HEK293 (cell line): ENCODE data around the gene CCDC88C.

Experiments
- CTCF ChIA-PET: fragments of 350-600 bp; formaldehyde crosslinking; extraction: SDS; loops from one replicate; lab custom pipeline; 2021; ENCODE audit warnings: antibody characterized with exemption; lab: Yijun Ruan, JAX
- POLR2A ChIA-PET: fragments of 300-600 bp; formaldehyde crosslinking; extraction: SDS; loops from one replicate; lab custom pipeline; 2020; ENCODE audit warnings: antibody characterized with exemption, inconsistent platforms; lab: Yijun Ruan, JAX
- H3K27ac ChIP-seq: fragments of 200-500 bp; sonication (Bioruptor generic); 2 replicates; pipeline ENCODE4 v1.5.1; 2014; ENCODE audit warnings: low read depth, low read length, control low read depth, inconsistent platforms; ENCODE audit errors: extremely low read depth
- H3K36me3 ChIP-seq, 2 experiments: fragments of 200-500 bp in 1 of 2; sonication (Bioruptor generic) in 1 of 2; 1 replicate in 1 of 2; 2 replicates in 1 of 2; pipeline ENCODE4 v1.5.1; 2014 to 2017; ENCODE audit warnings: inconsistent platforms in 2 of 2, low read length in 2 of 2; ENCODE audit not compliant: control insufficient read depth in 2 of 2, insufficient read depth in 1 of 2
- H3K4me1 ChIP-seq: fragments of 200-500 bp; sonication (Bioruptor generic); 2 replicates; pipeline ENCODE4 v1.5.1; 2014; ENCODE audit warnings: mild to moderate bottlenecking, low read length, inconsistent platforms; ENCODE audit not compliant: control insufficient read depth, insufficient read depth
- H3K4me3 ChIP-seq: 2 replicates; pipeline ENCODE4 v1.5.1; 2011; ENCODE audit warnings: low read depth, mild to moderate bottlenecking, control low read depth, low read length, moderate library complexity
- H3K9me3 ChIP-seq: fragments of 200-500 bp; sonication (Bioruptor generic); 2 replicates; pipeline ENCODE4 v1.5.1; 2014; ENCODE audit warnings: low read depth, low read length, inconsistent platforms; ENCODE audit not compliant: control insufficient read depth, insufficient read depth
- BCL6B ChIP-seq: fragments of 450-650 bp; formaldehyde crosslinking; IDR thresholded peaks from 2 replicates; pipeline ENCODE4 v1.5.1; 2017; ENCODE audit warnings: missing biosample characterization, missing genetic modification characterization
- KLF1 ChIP-seq: fragments of 450-650 bp; formaldehyde crosslinking; IDR thresholded peaks from 2 replicates; pipeline ENCODE4 v1.5.1; 2016; ENCODE audit warnings: missing biosample characterization, missing genetic modification characterization
- KLF8 ChIP-seq: fragments of 450-650 bp; formaldehyde crosslinking; IDR thresholded peaks from 2 replicates; pipeline ENCODE4 v1.5.1; 2016; ENCODE audit warnings: missing biosample characterization, missing genetic modification characterization
- PRDM10 ChIP-seq: fragments of 450-650 bp; formaldehyde crosslinking; IDR thresholded peaks from 2 replicates; pipeline ENCODE4 v1.5.1; 2016; ENCODE audit warnings: missing biosample characterization, missing genetic modification characterization
- PRDM2 ChIP-seq: fragments of 450-650 bp; formaldehyde crosslinking; IDR thresholded peaks from 2 replicates; pipeline ENCODE4 v1.5.1; 2016; ENCODE audit warnings: missing biosample characterization, missing genetic modification characterization, borderline replicate concordance
- RBAK ChIP-seq: fragments of 450-650 bp; formaldehyde crosslinking; IDR thresholded peaks from 2 replicates; pipeline ENCODE4 v1.5.1; 2016; ENCODE audit warnings: missing biosample characterization, missing genetic modification characterization
- SCRT2 ChIP-seq: fragments of 450-650 bp; formaldehyde crosslinking; IDR thresholded peaks from 2 replicates; pipeline ENCODE4 v1.5.1; 2016; ENCODE audit warnings: missing biosample characterization, missing genetic modification characterization
- SETDB1 ChIP-seq: IDR thresholded peaks from one replicate; pipeline ENCODE4 v1.6.1; 2017; ENCODE audit warnings: mild to moderate bottlenecking, low read length, moderate library complexity, mixed read lengths; ENCODE audit not compliant: insufficient read length
- ZNF19 ChIP-seq: fragments of 450-650 bp; formaldehyde crosslinking; IDR thresholded peaks from 2 replicates; pipeline ENCODE4; 2016; ENCODE audit warnings: missing biosample characterization, missing genetic modification characterization, low read depth
- ZNF211 ChIP-seq: fragments of 450-650 bp; formaldehyde crosslinking; IDR thresholded peaks from 2 replicates; pipeline ENCODE4 v1.5.1; 2016; ENCODE audit warnings: low read depth, missing biosample characterization, missing genetic modification characterization
- ZNF214 ChIP-seq: fragments of 450-650 bp; formaldehyde crosslinking; IDR thresholded peaks from 2 replicates; pipeline ENCODE4 v1.5.1; 2017; ENCODE audit warnings: missing biosample characterization, mild to moderate bottlenecking, missing genetic modification characterization, borderline replicate concordance
- ZNF223 ChIP-seq: fragments of 450-650 bp; formaldehyde crosslinking; IDR thresholded peaks from 2 replicates; pipeline ENCODE4 v1.5.1; 2016; ENCODE audit warnings: missing biosample characterization, missing genetic modification characterization
- ZNF266 ChIP-seq: fragments of 450-650 bp; formaldehyde crosslinking; IDR thresholded peaks from 2 replicates; pipeline ENCODE4 v1.5.1; 2016; ENCODE audit warnings: missing biosample characterization, missing genetic modification characterization, low read depth
- ZNF335 ChIP-seq: fragments of 450-650 bp; formaldehyde crosslinking; conservative IDR thresholded peaks from 2 replicates; pipeline ENCODE4 v1.5.1; 2016; ENCODE audit warnings: missing biosample characterization, missing genetic modification characterization
- ZNF529 ChIP-seq: fragments of 450-650 bp; formaldehyde crosslinking; IDR thresholded peaks from 2 replicates; pipeline ENCODE4 v1.5.1; 2017; ENCODE audit warnings: missing genetic modification characterization, missing biosample characterization; ENCODE audit not compliant: insufficient replicate concordance
- ZNF560 ChIP-seq: fragments of 450-650 bp; formaldehyde crosslinking; IDR thresholded peaks from 2 replicates; pipeline ENCODE4 v1.5.1; 2017; ENCODE audit warnings: missing biosample characterization, missing genetic modification characterization, borderline replicate concordance
- ZNF623 ChIP-seq: fragments of 450-650 bp; formaldehyde crosslinking; IDR thresholded peaks from 2 replicates; pipeline ENCODE4 v1.5.1; 2016; ENCODE audit warnings: missing biosample characterization, missing genetic modification characterization
- ZNF747 ChIP-seq: fragments of 450-650 bp; formaldehyde crosslinking; IDR thresholded peaks from 2 replicates; pipeline ENCODE4 v1.5.1; 2016; ENCODE audit warnings: missing biosample characterization, missing genetic modification characterization

CCDC88C gene

GRCh38 chr14:91310606-91311283 lies 106.9 kb downstream of the CCDC88C start:
- TF ChIP-seq KLF8 (tag by site-specific recombination) (no peak), SETDB1 (no peak), ZNF214 (tag by site-specific recombination) (no peak), ZNF623 (no peak), BCL6B (tag by site-specific recombination) (no peak), ZNF335 (tag by site-specific recombination) (no peak), ZNF529 (no peak), ZNF747 (tag by site-specific recombination) (no peak), ZNF223 (tag by site-specific recombination) (no peak), ZNF560 (tag by site-specific recombination) (no peak), KLF1 (no peak)
- TF ChIP-seq, all 188 proteins: peak for 0
- POLR2A ChIA-PET: no interaction called here
- Histone ChIP-seq H3K4me1 (no peaks in the 10 kb centered on the region), H3K4me3 (no peak overlapping the region), H3K27ac (no peak overlapping the region), H3K36me3 (peaks cover 9 to 75% of the 10 kb centered on the region in 2 experiments), H3K9me3 (no peaks in the 10 kb centered on the region)
- CTCF ChIA-PET: interaction anchor here (1.8 kb wide), 1 partner anchor 13 kb away, joined by 8 read pairs; no protein-coding TSS in a partner anchor

- ChIA-PET POLR2A (interaction anchor here (0.9 kb wide), 1 partner anchor 12 kb away, joined by 3 read pairs; no protein-coding TSS in a partner anchor), CTCF (interaction anchor here (1.4 to 1.8 kb wide), 2 partner anchors 14 to 132 kb away, joined by 3 to 8 read pairs; no protein-coding TSS in a partner anchor)
- TF ChIP-seq ZNF19 (tag by site-specific recombination): no peak
- no peak for TF ChIP-seq ZNF747 (tag by site-specific recombination)
- no peak for TF ChIP-seq ZNF211
- no peak for TF ChIP-seq PRDM10 (tag by site-specific recombination)
- no peaks in the 10 kb centered on the region for H3K4me1 ChIP-seq
- H3K36me3 ChIP-seq: peaks cover 9 to 71% of the 10 kb centered on the region in 2 experiments
- no peaks in the 10 kb centered on the region for H3K9me3 ChIP-seq
- no peak overlapping the region for H3K27ac ChIP-seq
- H3K4me3 ChIP-seq: no peak overlapping the region
These were observed 107.8 kb downstream of the CCDC88C start for GRCh38 chr14:91309756-91310280.

GRCh38 chr14:91308337-91308736 lies 109.3 kb downstream of the CCDC88C start:
- no peaks in the 10 kb centered on the region for H3K4me1 ChIP-seq
- no peak overlapping the region for H3K27ac ChIP-seq
- no peaks in the 10 kb centered on the region for H3K9me3 ChIP-seq
- ChIA-PET CTCF (interaction anchor here (0.6 to 0.9 kb wide), 2 partner anchors 46 to 172 kb away, joined by 3 to 5 read pairs; no protein-coding TSS in a partner anchor), POLR2A (no interaction called here)
- H3K36me3 ChIP-seq: peaks cover 4 to 64% of the 10 kb centered on the region in 2 experiments; a peak in 2 of 3 replicates
- no peak overlapping the region for H3K4me3 ChIP-seq
- no peak for TF ChIP-seq SCRT2 (tag by site-specific recombination)
- TF ChIP-seq RBAK: no peak
- no peak for TF ChIP-seq PRDM2
- no peak for TF ChIP-seq ZNF19 (tag by site-specific recombination)
- TF ChIP-seq ZNF266 (tag by site-specific recombination): no peak
